Activated CD4-positive, alpha-beta T cell treated with anti-CD3 and anti-CD28 coated beads for 4 hours (primary cell): ENCODE measurements around the gene RSPO3.
"Not testable (repeated sequence)": the region's sequence is repeated elsewhere in the genome, so short reads cannot be mapped to it uniquely, and the experiment has no call there.

Experiments
- DNase-seq, 2 donors: peaks; one replicate each; pipeline ENCODE4 v3.0.0-alpha.2; 2020

RSPO3 gene, protein sequence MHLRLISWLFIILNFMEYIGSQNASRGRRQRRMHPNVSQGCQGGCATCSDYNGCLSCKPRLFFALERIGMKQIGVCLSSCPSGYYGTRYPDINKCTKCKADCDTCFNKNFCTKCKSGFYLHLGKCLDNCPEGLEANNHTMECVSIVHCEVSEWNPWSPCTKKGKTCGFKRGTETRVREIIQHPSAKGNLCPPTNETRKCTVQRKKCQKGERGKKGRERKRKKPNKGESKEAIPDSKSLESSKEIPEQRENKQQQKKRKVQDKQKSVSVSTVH

DNA sequence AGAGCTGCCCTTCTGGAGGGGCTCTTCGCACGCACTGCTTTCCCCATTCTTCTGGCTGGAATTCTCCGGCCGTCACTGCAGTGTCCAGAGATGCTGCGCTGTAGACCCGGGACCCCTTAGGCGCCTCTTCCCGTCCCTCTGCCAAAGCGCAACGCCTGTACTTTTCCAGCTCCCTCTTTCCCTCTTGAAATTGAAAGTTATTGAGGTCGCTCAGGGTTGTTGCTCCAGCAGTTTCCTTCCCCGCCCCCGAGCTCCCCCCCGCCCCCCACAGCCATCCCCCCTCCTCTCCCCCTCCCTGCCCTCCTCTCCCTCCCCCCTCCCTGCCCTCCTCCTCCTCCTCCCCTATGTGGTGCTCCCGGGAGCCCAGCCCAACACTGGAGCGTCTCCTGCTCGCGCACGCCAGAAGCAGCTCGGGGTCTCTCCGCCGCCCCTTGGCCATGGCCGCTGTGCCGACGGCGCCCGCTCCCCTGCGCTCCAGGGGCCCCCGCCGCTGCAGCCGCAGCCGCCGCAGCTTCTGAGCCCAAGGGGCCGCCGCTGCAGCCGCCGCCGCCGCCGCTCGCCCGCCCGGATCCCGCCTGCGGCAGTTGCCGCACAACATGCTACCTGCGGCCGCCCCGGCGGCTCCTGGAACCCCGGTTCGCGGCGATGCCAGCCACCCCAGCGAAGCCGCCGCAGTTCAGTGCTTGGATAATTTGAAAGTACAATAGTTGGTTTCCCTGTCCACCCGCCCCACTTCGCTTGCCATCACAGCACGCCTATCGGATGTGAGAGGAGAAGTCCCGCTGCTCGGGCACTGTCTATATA, at the start of gene RSPO3:
TSS of gene RSPO3 (plus strand) at position 374 of the 804 bp plus-strand sequence. CDS start 522 bp downstream, outside the sequence.
- no peak for DNase-seq

DNA sequence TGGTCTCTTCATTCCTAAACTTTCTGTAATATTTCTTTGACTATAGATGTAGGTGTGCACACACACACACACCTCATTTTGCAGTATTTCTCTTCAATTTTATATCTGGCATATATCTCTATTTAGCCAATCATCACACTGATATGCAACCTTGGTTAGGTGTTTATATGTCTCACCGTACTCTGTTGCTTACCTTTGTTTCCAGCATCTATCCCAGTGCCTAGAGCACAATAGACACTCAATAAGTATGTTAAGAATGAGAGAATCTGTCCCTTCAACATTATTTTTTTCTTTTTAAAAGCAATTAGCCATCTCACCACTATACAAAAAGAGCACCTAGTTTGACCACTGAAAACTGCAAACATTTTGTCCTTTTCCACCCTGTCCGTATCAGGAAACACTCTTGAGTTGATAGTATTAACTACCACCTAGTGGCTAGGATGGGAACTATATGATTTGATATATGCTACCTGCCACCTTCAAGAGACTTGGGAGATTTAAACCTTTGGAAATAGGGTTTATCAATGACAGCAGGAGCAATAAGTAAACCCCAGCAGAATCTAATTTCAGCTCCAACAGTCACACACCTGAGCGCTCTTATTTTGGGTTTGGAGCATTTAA, 48.7 kb upstream of the RSPO3 start:
- DNase-seq = no peak

DNA sequence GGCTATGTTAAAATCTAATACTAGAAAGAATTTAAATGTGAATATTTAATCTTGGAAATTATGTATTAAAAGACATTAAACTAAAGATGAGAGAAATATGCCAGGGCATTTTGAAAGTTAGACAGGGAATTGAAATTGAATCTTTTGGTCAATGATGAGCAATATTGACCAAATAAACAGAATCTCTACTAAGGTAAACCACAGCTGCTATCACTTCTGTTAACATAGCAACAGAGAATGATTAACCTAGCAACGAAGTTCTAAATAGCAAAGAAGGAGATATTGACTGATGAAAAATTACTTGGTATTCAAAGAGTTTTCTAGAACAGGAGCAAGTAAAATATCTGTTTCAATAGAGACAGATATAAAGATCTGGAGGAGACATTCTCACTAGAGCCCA, 45.2 kb upstream of the RSPO3 start:
- no peak for DNase-seq

DNA sequence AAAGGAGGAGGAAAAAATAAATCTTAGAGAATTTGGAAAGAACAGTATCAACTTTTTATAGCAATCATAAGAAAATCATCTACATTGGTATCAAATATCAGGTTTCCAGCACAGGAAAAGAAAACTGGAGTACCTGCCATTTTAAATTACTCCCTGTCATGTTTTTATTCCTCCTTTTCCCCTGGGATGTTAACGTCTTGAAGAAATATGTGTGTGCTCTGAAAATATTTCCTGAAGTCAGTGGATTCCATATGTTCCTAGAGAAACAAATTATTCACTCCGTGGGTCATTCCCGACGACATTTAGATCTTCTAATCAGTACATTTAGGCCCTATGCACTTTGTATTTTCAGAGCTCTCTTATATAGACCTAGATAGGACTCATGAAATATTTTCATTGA, 42.0 kb upstream of the RSPO3 start:
- DNase-seq = no peak

DNA sequence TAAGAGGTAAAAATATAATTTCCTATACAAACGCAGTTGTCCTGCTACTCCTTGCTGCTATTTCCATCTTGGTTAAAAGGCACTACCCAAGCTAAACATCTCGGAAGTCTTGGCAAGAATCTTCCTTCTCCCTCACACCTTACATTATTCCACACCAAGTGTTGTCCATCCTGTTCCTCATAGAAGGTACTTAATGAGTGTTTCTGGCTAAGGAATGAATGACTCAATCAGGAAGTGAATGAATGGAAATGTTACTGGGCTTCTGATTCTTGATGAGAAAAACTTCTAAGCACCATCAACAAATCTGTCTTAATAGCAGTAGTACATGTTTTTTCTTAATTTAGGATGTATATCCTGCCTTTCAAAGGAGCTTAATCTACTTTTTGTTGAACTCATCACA, 40.6 kb upstream of the RSPO3 start:
- no peak for DNase-seq

DNA sequence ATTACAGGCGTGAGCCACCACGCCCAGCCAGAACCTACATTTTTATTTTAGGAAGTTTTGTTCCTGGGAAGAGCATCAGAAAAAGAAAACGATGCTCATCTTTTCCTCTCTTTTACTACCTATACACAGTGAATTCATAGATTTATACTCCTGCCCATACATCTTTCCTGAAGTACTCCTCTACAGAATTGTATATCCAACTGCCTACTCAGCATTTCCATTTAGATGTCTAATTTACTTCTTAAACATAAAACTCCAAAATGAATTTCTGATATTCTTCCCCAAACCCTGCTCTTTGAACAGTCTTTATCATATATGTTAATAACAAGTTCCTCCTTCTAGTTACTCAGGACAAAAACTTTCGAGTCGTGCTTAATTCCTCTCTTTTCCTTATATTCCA, 39.8 kb upstream of the RSPO3 start:
- no peak for DNase-seq

DNA sequence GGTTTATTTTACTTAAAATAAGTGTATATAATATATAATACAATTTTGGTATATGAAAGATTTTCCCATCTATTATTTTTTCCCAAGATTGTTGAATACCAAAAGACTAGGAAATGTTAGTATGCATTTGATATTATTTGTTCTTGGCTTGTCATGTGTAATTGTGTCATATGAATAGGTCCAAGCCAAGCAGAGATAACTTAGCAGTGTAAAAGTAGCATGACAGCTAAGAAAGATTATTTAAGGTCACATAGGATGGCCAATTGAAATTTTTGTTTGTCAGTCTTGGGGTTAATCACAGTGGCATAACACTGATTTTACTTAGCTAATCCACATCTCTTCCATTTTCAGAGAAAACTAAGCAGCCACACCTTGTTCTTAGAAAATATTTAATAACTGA, 38.8 kb upstream of the RSPO3 start:
- DNase-seq = no peak

DNA sequence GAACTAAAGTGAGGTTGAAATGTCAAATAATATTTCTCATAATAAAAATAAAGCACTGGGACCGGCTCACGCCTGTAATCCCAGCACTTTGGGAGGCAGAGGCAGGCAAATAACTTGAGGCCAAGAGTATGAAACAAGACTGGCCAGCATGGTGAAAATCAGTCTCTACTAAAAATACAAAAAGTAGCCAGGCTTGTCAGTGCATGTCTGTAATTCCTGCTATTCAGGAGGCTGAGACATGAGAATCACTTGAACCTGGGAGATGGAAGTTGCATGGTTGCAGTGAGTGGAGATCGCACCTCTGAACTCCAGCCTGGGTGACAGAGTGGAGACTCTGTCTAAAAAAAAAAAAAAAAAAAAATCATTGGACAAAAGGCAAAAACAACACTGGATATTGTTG, 38.4 kb upstream of the RSPO3 start:
- DNase-seq = no peak

DNA sequence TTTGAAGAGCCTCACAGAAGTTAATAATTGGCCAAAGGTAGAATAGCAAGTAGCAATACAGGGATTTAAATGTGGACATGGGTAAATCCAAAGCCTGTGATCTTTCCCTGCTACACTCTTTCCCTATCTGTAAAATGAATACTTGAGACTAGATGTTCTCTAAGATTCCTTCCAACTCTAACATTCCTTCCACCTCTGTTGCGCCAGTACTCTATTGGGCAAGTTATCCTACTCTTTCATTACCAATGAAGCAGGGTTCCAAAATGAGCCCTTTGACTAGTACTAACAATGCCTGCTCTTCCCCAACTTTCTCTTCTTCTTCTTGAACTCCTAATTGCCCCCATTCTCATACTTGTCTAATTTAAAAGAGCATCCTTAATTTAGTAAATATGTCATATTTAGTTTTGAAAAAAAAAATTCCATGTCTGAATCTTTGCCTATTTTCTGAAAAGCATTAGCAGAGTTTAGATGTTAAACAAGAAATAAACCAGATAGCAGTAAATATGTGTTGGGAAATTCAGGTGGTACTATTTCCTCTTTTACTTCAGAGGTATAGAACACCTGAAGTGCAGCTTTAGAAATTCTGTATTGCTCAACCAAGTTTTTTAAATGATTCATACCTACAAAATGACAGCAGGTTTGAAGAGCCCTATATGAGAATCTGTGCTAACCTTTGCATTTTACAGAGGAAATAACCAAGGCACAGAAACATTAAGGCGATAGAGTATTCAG, 35.1 kb upstream of the RSPO3 start:
- no peak for DNase-seq

DNA sequence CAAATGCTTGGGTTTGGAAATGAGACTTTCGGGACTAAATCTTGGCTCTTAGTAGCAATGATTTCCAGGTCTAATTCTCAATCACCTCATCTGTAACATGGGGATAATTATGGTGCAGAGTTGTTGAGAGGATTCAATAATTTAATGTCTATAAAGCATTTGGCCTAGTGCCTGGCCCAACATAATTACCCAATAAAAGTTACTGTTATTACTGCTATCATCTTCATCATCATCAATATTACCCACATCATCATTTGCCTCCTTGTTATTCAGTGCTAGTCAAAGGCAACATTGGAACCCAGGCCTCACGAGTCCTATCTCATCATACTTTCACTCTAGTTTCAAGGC, 34.5 kb upstream of the RSPO3 start:
- DNase-seq = no peak

DNA sequence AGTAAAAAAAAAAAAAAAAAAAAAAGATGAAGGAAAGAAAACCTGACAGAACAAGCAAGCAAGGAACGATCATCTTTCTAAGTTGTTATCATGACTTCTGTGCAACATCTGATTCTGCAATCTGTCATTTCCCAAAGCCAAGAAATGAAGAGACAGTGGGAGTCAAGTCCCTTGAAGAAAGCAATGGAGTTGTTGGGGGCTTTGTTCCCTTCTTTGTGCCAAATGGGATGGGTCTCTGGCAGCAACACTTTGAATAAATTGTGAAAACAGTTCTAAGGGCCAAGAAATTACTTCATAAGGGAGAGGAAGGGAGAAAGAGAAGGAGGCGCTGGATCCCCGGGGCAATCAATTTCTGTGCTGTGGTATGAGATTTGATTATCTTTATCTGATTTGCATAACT, 33.3 kb upstream of the RSPO3 start:
- no peak for DNase-seq

DNA sequence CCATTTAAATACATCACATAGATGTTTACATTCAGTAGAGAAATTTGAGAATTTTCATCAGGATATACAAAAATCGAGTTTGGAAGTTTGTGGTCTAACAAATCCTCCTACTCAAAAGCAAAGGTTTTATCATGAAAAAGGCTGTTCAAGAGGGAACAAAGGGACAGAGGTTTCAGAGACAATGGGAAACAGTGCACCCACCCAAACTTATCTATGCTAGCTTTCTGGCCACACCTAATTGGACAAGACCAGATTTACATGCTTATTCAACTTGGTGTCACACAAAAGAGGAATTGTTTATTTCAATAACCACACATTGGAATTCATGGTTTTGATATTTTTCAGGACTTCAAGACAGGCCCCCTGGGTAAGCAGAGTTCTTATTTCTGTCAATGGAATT, 28.4 kb upstream of the RSPO3 start:
- no peak for DNase-seq

DNA sequence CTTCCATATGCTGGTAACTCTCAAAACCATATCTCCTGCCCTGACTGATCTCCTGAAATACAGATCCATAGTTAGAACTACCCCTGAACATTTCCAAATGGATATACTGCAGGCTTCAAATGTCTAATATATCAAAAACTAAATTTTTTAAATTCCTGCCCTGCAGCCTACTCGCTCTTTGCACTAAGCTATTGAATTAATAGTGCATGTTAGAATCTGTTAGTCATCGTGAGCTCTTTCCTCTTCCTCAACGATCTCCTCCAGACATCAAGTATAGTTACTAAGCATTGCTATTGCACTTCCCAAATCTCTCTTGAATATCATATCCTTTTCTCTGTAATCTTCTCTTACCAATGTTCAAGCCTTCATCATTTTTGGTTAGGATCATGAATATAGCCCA, 26.0 kb upstream of the RSPO3 start:
- DNase-seq = no peak

DNA sequence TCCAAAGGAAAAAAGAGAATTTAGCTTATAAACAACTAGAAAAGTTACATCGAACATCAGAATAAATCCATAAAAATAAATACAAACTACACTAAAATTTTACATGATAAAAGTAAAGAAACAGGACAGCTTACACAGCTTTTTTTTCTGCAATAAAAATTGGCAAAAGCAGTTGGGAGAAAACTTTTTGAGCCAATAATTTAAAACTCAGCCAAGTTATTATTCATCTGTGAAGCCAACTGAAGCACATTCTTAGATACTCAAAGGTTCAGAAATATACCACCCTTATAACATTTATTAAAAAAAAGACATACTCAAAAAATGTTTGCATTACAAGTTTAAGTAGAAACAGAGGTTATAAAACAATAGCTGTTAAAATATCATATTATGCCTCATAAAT, 23.7 kb upstream of the RSPO3 start:
- no peak for DNase-seq

DNA sequence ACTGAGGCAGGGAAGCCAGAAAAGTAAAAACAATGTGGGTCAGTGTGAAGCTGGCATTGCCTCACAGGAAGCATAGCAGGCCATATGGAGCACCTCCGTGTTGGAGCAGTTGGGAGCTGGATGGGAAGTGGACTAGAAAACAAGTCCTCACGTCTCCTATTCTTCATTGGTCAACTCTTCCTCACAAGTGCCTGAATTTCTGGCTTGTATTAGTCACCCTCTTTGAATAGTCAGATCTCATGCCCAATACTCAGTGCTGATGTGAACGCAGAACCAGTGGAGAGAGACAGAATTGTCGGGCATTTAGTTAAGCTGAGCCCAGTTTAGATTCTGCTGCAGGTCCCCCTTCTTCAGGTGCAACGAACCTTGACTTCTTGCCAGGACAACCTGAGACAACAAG, 22.3 kb upstream of the RSPO3 start:
- no peak for DNase-seq

DNA sequence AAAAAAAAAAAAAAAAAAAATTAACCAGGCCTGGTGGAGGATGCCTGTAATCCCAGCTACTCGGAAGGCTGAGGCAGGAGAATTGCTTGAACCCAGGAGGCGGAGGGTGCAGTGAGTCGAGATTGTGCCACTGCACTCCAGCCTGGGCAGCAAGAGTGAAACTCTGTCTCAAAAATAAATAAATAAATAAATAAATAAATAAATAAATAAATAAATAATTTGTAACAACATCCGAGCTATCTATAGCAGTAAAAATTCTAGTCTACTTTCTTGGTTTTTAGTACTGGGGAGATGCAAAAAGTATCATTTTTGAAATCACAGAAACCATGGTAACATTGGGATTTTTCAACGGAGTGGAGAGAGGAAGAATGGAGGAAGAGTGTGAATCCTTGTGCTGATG, 21.0 kb upstream of the RSPO3 start:
- not testable (repeated sequence) for DNase-seq

DNA sequence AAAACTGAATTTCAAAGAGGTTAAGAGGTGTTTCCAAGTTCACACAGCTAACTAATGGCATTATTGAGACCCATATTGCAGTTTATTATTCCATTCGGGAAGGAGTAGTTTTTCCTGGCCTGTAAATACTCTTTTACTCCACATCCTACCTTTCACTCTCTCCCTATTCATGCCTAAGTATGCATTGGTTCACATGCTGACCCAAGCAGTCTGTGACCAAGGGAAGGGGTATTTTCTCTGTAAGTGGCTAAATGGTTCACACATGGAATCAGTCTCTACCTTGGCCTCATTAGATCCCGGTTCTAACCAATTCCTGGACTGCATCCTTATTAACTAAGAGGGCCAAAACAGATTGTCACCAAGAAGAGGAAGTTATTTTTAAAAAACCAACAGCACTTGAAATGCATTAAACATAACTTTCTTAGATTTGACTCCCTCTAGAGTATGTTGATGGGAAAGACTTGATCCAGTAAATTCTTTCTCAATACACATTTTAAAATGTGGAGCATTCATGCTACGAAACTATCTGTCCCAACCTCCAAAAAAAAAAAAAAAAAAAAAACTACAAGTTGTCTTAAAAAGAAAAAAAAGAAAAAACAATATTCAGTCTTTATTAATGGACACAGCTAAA, 17.8 kb upstream of the RSPO3 start:
- DNase-seq = no peak

DNA sequence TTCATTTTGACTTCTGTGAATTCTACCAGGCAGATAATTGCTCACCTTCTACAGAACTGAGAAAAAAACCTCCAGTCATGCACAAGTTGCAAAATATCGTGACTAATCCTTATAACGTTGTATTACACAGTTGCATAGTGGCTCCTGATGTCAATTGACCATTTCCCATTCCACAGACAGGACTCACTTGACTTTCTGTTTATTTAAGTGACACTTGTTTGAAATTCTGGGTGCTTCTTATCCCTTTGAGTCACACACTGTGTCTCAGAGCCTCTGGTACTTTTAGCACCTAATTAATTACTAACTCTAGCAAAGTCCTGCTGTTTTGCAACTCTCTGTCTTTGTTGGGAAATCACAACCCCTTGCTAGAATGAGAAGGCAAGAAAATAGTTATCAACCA, 16.2 kb upstream of the RSPO3 start:
- DNase-seq = no peak

DNA sequence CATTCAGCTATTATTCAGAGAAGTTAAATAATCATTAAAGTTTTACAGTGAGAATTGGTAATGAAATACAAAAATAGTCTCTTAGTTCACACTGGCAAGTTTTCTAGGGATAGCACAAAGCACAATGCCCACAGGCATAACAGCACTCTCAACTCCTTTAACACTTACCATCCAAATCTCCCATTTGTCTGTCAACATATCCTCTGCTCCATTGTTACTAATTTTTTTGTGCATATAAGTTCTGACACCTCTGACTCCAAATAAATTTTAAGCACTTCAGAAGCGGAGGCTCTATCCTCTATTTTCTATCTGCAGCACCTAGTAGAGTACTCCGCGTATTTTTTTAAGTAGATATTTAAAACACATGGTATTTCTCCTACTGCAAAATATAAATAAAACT, 15.6 kb upstream of the RSPO3 start:
- no peak for DNase-seq

DNA sequence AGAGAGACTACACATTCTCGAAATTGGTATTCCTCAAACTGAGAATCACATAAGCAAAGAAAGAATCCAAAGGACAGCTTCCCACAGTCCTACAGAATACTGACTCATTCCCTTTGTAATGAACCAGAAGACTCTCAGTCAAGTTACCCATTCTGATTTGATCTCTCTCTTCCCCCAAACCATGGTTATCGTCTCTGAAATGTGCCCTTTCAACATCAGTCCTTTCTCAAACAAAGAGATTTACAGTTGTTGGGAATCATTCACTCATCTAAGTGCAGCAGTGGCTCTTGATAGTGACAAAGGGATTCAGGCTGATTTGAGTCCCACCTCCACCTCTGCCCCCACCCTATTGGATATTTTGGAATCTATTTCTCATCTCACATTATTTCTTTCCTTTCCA, 15.0 kb upstream of the RSPO3 start:
- no peak for DNase-seq

DNA sequence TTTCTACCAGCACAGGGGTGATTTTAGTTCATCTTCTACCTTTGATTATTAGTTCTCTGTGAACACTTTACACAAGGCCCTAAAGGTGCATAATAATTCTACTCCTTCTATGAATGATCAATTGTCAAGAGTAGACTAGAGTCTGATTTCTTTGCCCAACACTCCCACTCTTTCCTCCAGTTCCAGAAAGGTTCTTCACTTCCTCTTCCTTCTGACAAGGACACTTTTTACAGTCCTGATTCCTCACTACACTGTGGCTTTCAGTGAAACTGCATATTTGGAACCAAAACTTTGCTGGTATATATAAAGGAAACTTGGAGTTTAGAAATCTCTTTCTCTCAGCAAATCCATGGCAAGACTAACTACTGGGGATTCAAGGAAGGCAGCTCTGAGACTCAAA, 10.6 kb upstream of the RSPO3 start:
- DNase-seq = no peak

DNA sequence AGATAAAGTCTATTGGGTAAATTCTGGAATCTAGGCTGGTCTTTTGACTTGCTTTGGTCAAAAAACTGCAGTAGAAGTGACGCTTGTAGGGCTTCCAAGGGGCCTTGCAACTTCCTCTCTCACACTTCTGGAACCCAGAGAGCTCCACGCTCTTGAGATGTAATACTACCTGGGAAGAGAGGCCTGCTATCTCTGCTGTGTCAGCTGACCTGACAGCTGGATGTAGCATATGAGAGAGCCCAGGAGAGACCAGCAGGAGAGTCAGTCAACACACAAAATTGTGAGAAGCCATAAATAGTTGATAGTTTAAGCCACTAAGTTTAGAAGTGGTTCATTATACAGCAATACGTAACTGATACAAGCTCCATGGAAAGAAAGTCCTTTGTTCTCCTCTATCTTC, 7.8 kb upstream of the RSPO3 start:
- DNase-seq = no peak

DNA sequence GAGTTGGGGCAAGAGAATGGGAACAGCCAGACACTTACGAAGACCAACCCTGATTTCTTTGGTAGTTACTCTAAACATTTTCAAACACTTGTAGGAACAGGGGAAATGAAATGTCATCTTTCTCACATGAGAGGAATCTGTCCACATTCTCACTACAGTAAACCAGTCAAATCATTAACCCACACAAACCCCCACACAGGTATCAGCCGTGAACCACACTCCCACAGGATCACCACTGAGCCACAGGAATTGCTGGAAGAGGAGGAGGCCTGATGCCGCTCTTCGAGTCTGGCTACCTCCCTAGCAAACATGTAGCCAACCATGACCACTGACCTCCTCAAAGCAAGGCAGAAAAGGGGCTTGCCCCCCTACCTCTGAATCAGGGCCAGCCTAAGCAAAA, 6.9 kb upstream of the RSPO3 start:
- no peak for DNase-seq
